PC-9 (cell line): ENCODE data around the gene HYCC2. TPM values are rescaled to one million over a fixed set of nuclear protein-coding genes. Genes with fewer than 3 reads are reported as not detected.
"Not testable (repeated sequence)": the region's sequence is repeated elsewhere in the genome, so short reads cannot be mapped to it uniquely, and the experiment has no call there.

Experiments
- BruUV-seq: library from RNA; stranded (reverse); fragments of 400-500 nt; replicated peaks from 2 replicates; lab custom pipeline; 2021; lab: Mats Ljungman, UMichigan
- CTCF ChIA-PET: fragments of 300-600 bp; sonication (Branson Sonifier 250); formaldehyde crosslinking; loops from one replicate; lab custom pipeline; 2022; ENCODE audit warnings: antibody characterized with exemption; lab: Charles Lee
- POLR2A ChIA-PET: fragments of 300-600 bp; sonication (Branson Sonifier 250); formaldehyde crosslinking; loops from one replicate; lab custom pipeline; 2022; ENCODE audit warnings: antibody characterized with exemption; ENCODE audit not compliant: unreplicated experiment; lab: Charles Lee
- DNase-seq, 2 experiments: peaks; one replicate each; pipeline versions ENCODE4 v3.0.0 to v3.0.0-alpha.2; 2015 to 2022; ENCODE audit warnings: mixed read lengths in 1 of 2
- H2AFZ ChIP-seq: fragments of 200-600 bp; sonication (generic); 2 replicates; pipeline ENCODE4 v1.8.1; 2017; ENCODE audit warnings: antibody characterized with exemption
- H3F3A ChIP-seq: fragments of 200-600 bp; sonication (generic); 2 replicates; pipeline ENCODE4 v1.8.1; 2017; ENCODE audit warnings: antibody characterized with exemption, mild to moderate bottlenecking, low read depth; ENCODE audit not compliant: insufficient read depth
- H3K27ac ChIP-seq: fragments of 200-600 bp; sonication (generic); 2 replicates; pipeline ENCODE4 v1.6.1; 2016; ENCODE audit warnings: mixed run types
- H3K27me3 ChIP-seq: fragments of 200-600 bp; sonication (generic); 2 replicates; pipeline ENCODE4 v1.6.1; 2016; ENCODE audit warnings: low read depth, mixed run types; ENCODE audit not compliant: insufficient read depth
- H3K36me3 ChIP-seq: fragments of 200-600 bp; sonication (generic); 2 replicates; pipeline ENCODE4 v1.6.1; 2016; ENCODE audit warnings: low read depth, mixed run types
- H3K4me1 ChIP-seq: fragments of 200-600 bp; sonication (generic); replicated peaks from 2 replicates; pipeline ENCODE4 v1.6.1; 2016; ENCODE audit warnings: mixed run types; ENCODE audit not compliant: insufficient read depth
- H3K4me2 ChIP-seq: fragments of 200-600 bp; sonication (generic); 2 replicates; pipeline ENCODE4 v1.6.1; 2017; ENCODE audit warnings: mixed run types
- H3K4me3 ChIP-seq: fragments of 200-600 bp; sonication (generic); 2 replicates; pipeline ENCODE4 v1.6.1; 2016; ENCODE audit warnings: mixed run types
- H3K79me2 ChIP-seq: fragments of 200-600 bp; sonication (generic); 2 replicates; pipeline ENCODE4 v1.6.1; 2017; ENCODE audit warnings: low read depth, mixed run types
- H3K9me2 ChIP-seq: fragments of 200-600 bp; sonication (generic); 2 replicates; pipeline ENCODE4 v1.8.1; 2017; ENCODE audit warnings: mild to moderate bottlenecking; ENCODE audit not compliant: insufficient read depth
- H3K9me3 ChIP-seq: fragments of 200-600 bp; sonication (generic); 2 replicates; pipeline ENCODE4 v1.8.1; 2016; ENCODE audit warnings: low read depth; ENCODE audit not compliant: insufficient read depth
- H4K20me1 ChIP-seq: fragments of 200-600 bp; sonication (generic); 2 replicates; pipeline ENCODE4 v1.8.1; 2017; ENCODE audit not compliant: insufficient read depth
- EZH2 ChIP-seq: fragments of 200-600 bp; sonication (generic); IDR thresholded peaks from 2 replicates; pipeline ENCODE4 v1.8.0; 2017; ENCODE audit warnings: antibody characterized with exemption, low read depth
- intact Hi-C: fragments of 100-400 bp; cut with micrococcal nuclease; formaldehyde crosslinking; loops from one replicate; pipeline ENCODE4 v1.10.0; 2022; ENCODE audit not compliant: unreplicated experiment
- total RNA-seq: library from RNA; stranded (reverse); gene quantifications from 2 replicates; pipeline ENCODE4 v1.2.3, GENCODE V29; 2021
- TF ChIP-seq, protein P1 (sequence below): fragments of 200-600 bp; sonication (generic); conservative IDR thresholded peaks from 2 replicates; pipeline ENCODE4 v1.6.1; 2017; ENCODE audit warnings: mixed run types, antibody characterized with exemption, mild to moderate bottlenecking, moderate library complexity

The HYCC2 gene
- total RNA-seq, 1 experiment from 2014 or later, result 10.7 TPM

DNA sequence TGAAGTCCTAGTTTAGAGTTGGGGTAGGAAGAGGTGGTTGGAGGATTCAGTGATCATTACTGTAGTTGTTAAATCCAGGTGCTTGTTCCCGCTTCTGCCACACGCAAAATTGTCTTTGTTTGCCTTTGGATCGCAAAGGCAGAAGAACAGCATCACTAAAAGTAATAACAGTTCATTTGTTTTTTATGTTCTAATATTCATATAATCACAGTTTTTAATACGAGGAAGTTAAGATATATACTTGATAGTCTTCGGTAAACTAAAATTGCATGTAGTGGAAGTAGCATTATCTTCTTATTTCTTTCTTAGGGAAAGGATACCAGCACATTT, 695 bp upstream of the HYCC2 start:
- H4K20me1 ChIP-seq, result no peaks in the 10 kb centered on the region
- peak overlapping the region; percentile 96 for H3K4me2 ChIP-seq
- BruUV-seq, result TSS peak; percentile 62
- no peak for DNase-seq
- peak overlapping the region; percentile 66 for H3K4me3 ChIP-seq
- H3K9me2 ChIP-seq, result no peaks in the 10 kb centered on the region
- peaks cover 62% of the 10 kb centered on the region for H3K79me2 ChIP-seq
- H3K4me1 ChIP-seq, result peaks cover 18% of the 10 kb centered on the region
- intact Hi-C loops, result loop anchor here (5.0 kb wide), 4 partner anchors 45 to 160 kb away; partner anchors contain the start of genes CFLAR and ORC2
- H3F3A ChIP-seq, result peaks cover 4% of the 10 kb centered on the region; the same call in 1 of the 2 replicates
- ChIA-PET POLR2A (interaction anchor here (0.7 kb wide), 2 partner anchors 161 to 183 kb away, joined by 3 read pairs; no protein-coding TSS in a partner anchor), CTCF (no interaction called here)
- no peaks in the 10 kb centered on the region for H3K27me3 ChIP-seq
- no peaks in the 10 kb centered on the region for H3K9me3 ChIP-seq
- TF ChIP-seq, protein P1, sequence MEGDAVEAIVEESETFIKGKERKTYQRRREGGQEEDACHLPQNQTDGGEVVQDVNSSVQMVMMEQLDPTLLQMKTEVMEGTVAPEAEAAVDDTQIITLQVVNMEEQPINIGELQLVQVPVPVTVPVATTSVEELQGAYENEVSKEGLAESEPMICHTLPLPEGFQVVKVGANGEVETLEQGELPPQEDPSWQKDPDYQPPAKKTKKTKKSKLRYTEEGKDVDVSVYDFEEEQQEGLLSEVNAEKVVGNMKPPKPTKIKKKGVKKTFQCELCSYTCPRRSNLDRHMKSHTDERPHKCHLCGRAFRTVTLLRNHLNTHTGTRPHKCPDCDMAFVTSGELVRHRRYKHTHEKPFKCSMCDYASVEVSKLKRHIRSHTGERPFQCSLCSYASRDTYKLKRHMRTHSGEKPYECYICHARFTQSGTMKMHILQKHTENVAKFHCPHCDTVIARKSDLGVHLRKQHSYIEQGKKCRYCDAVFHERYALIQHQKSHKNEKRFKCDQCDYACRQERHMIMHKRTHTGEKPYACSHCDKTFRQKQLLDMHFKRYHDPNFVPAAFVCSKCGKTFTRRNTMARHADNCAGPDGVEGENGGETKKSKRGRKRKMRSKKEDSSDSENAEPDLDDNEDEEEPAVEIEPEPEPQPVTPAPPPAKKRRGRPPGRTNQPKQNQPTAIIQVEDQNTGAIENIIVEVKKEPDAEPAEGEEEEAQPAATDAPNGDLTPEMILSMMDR, result no peak
- no peak for TF ChIP-seq EZH2
- H3K36me3 ChIP-seq, result no peaks in the 10 kb centered on the region
- H2AFZ ChIP-seq, result peak overlapping the region; percentile 88
- peak overlapping the region; percentile 72 for H3K27ac ChIP-seq

DNA sequence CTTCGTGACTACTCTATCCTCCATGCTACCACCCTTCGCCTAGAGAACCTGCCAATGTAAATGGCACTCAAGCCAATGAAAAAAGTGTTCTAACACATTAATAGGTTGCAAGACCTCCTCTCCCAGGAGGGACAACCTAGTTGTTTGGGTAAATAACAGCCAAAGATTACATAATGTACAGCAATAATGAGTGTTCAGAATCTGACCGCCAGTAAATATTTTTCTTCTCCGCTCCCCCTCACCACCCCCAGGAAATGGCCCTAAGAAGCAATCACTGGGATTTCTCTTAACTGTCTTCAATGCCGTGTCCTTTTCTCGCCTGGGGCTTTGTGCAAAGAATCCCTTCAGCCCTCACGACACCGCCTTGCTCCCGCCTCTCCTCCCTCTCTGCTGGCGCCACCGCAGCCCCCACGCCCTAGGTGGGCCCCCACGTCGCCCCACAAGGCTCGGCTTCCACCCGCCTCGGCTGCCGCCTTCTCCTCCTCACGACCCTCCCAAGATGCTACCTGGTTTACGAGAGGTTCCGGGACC, 458 bp downstream of the HYCC2 start:
- POLR2A ChIA-PET, result interaction anchor here (0.5 kb wide), 1 partner anchor 80 kb away, joined by 6 read pairs; no protein-coding TSS in a partner anchor
- Histone ChIP-seq H3K36me3 (no peaks in the 10 kb centered on the region), H3K4me2 (peak overlapping the region; percentile 96), H3F3A (peaks cover 4% of the 10 kb centered on the region; the same call in 1 of the 2 replicates), H3K79me2 (peaks cover 72% of the 10 kb centered on the region), H3K4me1 (peaks cover 18% of the 10 kb centered on the region), H3K4me3 (peak overlapping the region; percentile 66), H3K9me3 (no peaks in the 10 kb centered on the region), H2AFZ (peak overlapping the region; percentile 88), H4K20me1 (no peaks in the 10 kb centered on the region), H3K27me3 (no peaks in the 10 kb centered on the region), H3K27ac (no peak overlapping the region), H3K9me2 (no peaks in the 10 kb centered on the region)
- intact Hi-C loops, result loop anchor here (1.0 to 5.0 kb wide), 6 partner anchors 46 to 161 kb away; partner anchors contain the start of genes CFLAR and ORC2
- no peak for DNase-seq
- TF ChIP-seq, protein P1, result no peak
- no peak for TF ChIP-seq EZH2
- BruUV-seq, result no TSS peak
- CTCF ChIA-PET, result interaction anchor here (2.2 kb wide), 1 partner anchor 105 kb away, joined by 8 read pairs; no protein-coding TSS in a partner anchor

DNA sequence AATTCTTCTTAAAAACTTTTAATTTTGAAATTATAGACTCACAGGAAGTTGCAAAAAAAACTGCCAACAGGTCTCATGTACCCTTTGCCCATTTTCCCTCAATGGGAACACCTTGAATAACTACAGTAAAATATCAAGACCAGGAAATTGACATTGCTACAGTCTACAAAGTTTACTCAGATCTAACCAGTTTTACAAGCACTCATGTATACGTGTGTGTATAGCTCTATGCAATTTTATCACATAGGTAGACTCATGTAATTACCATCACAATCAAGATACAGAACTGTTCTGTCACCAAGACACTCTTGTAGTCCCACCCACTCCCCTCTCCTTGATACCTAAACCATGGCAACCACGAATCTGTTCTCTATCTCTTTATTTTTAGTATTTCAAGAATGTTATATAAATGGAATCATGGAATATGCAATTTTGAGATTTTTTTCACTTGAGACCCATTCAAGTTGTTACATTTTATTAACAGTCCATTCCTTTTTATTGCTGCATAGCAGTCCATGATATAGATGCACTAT, 6.6 kb downstream of the HYCC2 start:
- POLR2A ChIA-PET, result no interaction called here

DNA sequence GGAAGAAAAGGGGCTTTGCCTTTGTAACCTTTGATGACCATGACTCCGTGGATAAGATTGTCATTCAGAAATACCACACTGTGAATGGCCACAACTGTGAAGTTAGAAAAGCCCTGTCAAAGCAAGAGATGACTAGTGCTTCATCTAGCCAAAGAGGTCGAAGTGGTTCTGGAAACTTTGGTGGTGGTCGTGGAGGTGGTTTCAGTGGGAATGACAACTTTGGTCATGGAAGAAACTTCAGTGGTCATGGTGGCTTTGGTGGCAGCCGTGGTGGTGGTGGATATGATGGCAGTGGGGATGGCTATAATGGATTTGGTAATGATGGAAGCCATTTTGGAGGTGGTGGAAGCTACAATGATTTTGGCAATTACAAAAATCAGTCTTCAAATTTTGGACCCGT, 8.0 kb downstream of the HYCC2 start:
- H3K27me3 ChIP-seq, H4K20me1 ChIP-seq, CTCF ChIA-PET, POLR2A ChIA-PET, H3K4me2 ChIP-seq, H3K4me1 ChIP-seq, H3K27ac ChIP-seq, H3K4me3 ChIP-seq, H3K36me3 ChIP-seq, DNase-seq, H3K9me2 ChIP-seq, H3K9me3 ChIP-seq, H2AFZ ChIP-seq, intact Hi-C loops, BruUV-seq, H3F3A ChIP-seq: not testable (repeated sequence)
- peaks cover 29% of the 10 kb centered on the region for H3K79me2 ChIP-seq

More for the DNA sequence above, 6.6 kb downstream of the HYCC2 start:
- no peaks in the 10 kb centered on the region for H3K9me2 ChIP-seq
- no TSS peak for BruUV-seq
- no peaks in the 10 kb centered on the region for H4K20me1 ChIP-seq
- H3K27me3 ChIP-seq, result no peaks in the 10 kb centered on the region
- H3K9me3 ChIP-seq, result no peaks in the 10 kb centered on the region
- no peak overlapping the region for H3K4me3 ChIP-seq
- no peak overlapping the region for H3K27ac ChIP-seq
- H3F3A ChIP-seq, result no peaks in the 10 kb centered on the region
- peaks cover 5% of the 10 kb centered on the region; the same call in 1 of the 2 replicates for H3K4me1 ChIP-seq
- no peak overlapping the region for H2AFZ ChIP-seq
- H3K36me3 ChIP-seq, result no peaks in the 10 kb centered on the region; the same call in 1 of the 2 replicates
- TF ChIP-seq, protein P1, result no peak
- TF ChIP-seq EZH2, result no peak
- intact Hi-C loops, result no loop called here
- no peak for DNase-seq
- CTCF ChIA-PET, result no interaction called here
- H3K4me2 ChIP-seq, result no peak overlapping the region
- peaks cover 36% of the 10 kb centered on the region for H3K79me2 ChIP-seq
